Mesodermal cell (in vitro differentiated cells): Measurements from ENCODE around the gene DHX29.

ENCODE experiments used
- H3K27ac ChIP-seq: 2 replicates; pipeline ENCODE4 v1.7.0; 2013; ENCODE audit warnings: mild to moderate bottlenecking, low read depth, low read length, moderate library complexity; ENCODE audit not compliant: severe bottlenecking
- H3K36me3 ChIP-seq: 2 replicates; pipeline ENCODE4 v1.7.1; 2013; ENCODE audit warnings: mild to moderate bottlenecking, low read length, moderate library complexity; ENCODE audit not compliant: control insufficient read depth, insufficient read depth
- H3K4me1 ChIP-seq: one replicate; pipeline ENCODE4 v1.7.1; 2013; ENCODE audit warnings: mild to moderate bottlenecking, low read length; ENCODE audit not compliant: insufficient read depth, control insufficient read depth, poor library complexity, severe bottlenecking
- H3K4me3 ChIP-seq: 2 replicates; pipeline ENCODE4 v1.7.0; 2013; ENCODE audit warnings: low read length, control low read depth, mild to moderate bottlenecking; ENCODE audit not compliant: insufficient read depth, poor library complexity, severe bottlenecking; ENCODE audit errors: extremely low read depth
- H3K9me3 ChIP-seq: 2 replicates; pipeline ENCODE4 v1.7.1; 2013; ENCODE audit warnings: mild to moderate bottlenecking, low read length, moderate library complexity; ENCODE audit not compliant: control insufficient read depth
- WGBS, 2 experiments: methylation state at CpG; one replicate each; pipeline ENCODE4 v1.1.5; 2013; ENCODE audit warnings: missing lambda C conversion rate in 2 of 2; ENCODE audit not compliant: insufficient coverage in 2 of 2; 5-methylcytosine and 5-hydroxymethylcytosine counted together

DHX29 gene

GRCh38 chr5:55232271-55232984 is 75.1 kb downstream of the DHX29 start:
- Histone ChIP-seq H3K36me3 (no peaks in the 10 kb centered on the region), H3K4me3 (peak overlapping the region; percentile 44), H3K27ac (no peak overlapping the region), H3K4me1 (peaks cover 17% of the 10 kb centered on the region), H3K9me3 (no peaks in the 10 kb centered on the region)
- WGBS, 2 experiments = 0% methylated on average over 38 to 42 of the region's 45 CpGs

GRCh38 chr5:55231919-55232270 is 75.6 kb downstream of the DHX29 start:
- H3K36me3 ChIP-seq = no peaks in the 10 kb centered on the region
- H3K4me1 ChIP-seq = peaks cover 17% of the 10 kb centered on the region
- no peaks in the 10 kb centered on the region for H3K9me3 ChIP-seq
- peak overlapping the region; percentile 16 for H3K4me3 ChIP-seq
- 1 to 4% methylated on average over 8 of the region's 11 CpGs for WGBS, 2 experiments
- no peak overlapping the region for H3K27ac ChIP-seq

- H3K27ac ChIP-seq = no peak overlapping the region
- WGBS, 2 experiments = 4 to 6% methylated on average over 44 to 47 of the region's 48 CpGs
- H3K4me1 ChIP-seq = peaks cover 17% of the 10 kb centered on the region
- H3K4me3 ChIP-seq = peak overlapping the region; percentile 16
- no peaks in the 10 kb centered on the region for H3K9me3 ChIP-seq
- no peaks in the 10 kb centered on the region for H3K36me3 ChIP-seq
These were observed 76.2 kb downstream of the DHX29 start for GRCh38 chr5:55231029-55231918.

GRCh38 chr5:55230086-55230629 is 77.3 kb downstream of the DHX29 start:
- Histone ChIP-seq H3K27ac (no peak overlapping the region), H3K4me3 (no peak overlapping the region), H3K9me3 (no peaks in the 10 kb centered on the region), H3K36me3 (no peaks in the 10 kb centered on the region), H3K4me1 (peaks cover 17% of the 10 kb centered on the region)
- WGBS, 2 experiments = 54 to 56% methylated on average over 5 to 7 of the region's 8 CpGs

GRCh38 chr5:55227664-55228430 is 79.6 kb downstream of the DHX29 start:
- Histone ChIP-seq H3K36me3 (no peaks in the 10 kb centered on the region), H3K4me3 (peak overlapping the region; percentile 36), H3K9me3 (no peaks in the 10 kb centered on the region), H3K27ac (no peak overlapping the region), H3K4me1 (peaks cover 17% of the 10 kb centered on the region)
- 3 to 5% methylated on average over 22 to 26 of the region's 30 CpGs for WGBS, 2 experiments

GRCh38 chr5:55226934-55227663 is 80.4 kb downstream of the DHX29 start, which contains the start of gene MCIDAS:
Gene MCIDAS, minus strand, starts transcription at chr5:55227315. Its CDS starts 177 bp downstream, at chr5:55227138.
- 0% methylated on average over 46 to 57 of the region's 80 CpGs for WGBS, 2 experiments
- H3K27ac ChIP-seq = no peak within 1 kb of the TSS
- peak within 1 kb of the TSS; percentile 36 for H3K4me3 ChIP-seq
- H3K36me3 ChIP-seq = no peaks in the 10 kb centered on the region
- no peaks in the 10 kb centered on the region for H3K9me3 ChIP-seq
- H3K4me1 ChIP-seq = peaks cover 14% of the 10 kb centered on the region

- 3 to 4% methylated on average over 45 to 50 of the region's 54 CpGs for WGBS, 2 experiments
- Histone ChIP-seq H3K4me3 (peak overlapping the region; percentile 36), H3K9me3 (no peaks in the 10 kb centered on the region), H3K36me3 (no peaks in the 10 kb centered on the region), H3K27ac (no peak overlapping the region), H3K4me1 (peaks cover 10% of the 10 kb centered on the region)
These were observed 81.2 kb downstream of the DHX29 start for GRCh38 chr5:55226027-55226933.

GRCh38 chr5:55225346-55225745 is 82.1 kb downstream of the DHX29 start:
- Histone ChIP-seq H3K4me3 (no peak overlapping the region), H3K27ac (no peak overlapping the region), H3K36me3 (no peaks in the 10 kb centered on the region), H3K4me1 (peaks cover 8% of the 10 kb centered on the region), H3K9me3 (no peaks in the 10 kb centered on the region)

GRCh38 chr5:55223812-55224240 is 83.7 kb downstream of the DHX29 start:
- no peak overlapping the region for H3K27ac ChIP-seq
- H3K4me1 ChIP-seq = peaks cover 8% of the 10 kb centered on the region
- H3K36me3 ChIP-seq = no peaks in the 10 kb centered on the region
- no peaks in the 10 kb centered on the region for H3K9me3 ChIP-seq
- no peak overlapping the region for H3K4me3 ChIP-seq
- WGBS, 2 experiments = 6% methylated on average over 2 of the region's 7 CpGs; no CpG with 5 or more reads in 1 of the 2 experiments
